ENCODE measurements around the gene CD300A.

DNA sequence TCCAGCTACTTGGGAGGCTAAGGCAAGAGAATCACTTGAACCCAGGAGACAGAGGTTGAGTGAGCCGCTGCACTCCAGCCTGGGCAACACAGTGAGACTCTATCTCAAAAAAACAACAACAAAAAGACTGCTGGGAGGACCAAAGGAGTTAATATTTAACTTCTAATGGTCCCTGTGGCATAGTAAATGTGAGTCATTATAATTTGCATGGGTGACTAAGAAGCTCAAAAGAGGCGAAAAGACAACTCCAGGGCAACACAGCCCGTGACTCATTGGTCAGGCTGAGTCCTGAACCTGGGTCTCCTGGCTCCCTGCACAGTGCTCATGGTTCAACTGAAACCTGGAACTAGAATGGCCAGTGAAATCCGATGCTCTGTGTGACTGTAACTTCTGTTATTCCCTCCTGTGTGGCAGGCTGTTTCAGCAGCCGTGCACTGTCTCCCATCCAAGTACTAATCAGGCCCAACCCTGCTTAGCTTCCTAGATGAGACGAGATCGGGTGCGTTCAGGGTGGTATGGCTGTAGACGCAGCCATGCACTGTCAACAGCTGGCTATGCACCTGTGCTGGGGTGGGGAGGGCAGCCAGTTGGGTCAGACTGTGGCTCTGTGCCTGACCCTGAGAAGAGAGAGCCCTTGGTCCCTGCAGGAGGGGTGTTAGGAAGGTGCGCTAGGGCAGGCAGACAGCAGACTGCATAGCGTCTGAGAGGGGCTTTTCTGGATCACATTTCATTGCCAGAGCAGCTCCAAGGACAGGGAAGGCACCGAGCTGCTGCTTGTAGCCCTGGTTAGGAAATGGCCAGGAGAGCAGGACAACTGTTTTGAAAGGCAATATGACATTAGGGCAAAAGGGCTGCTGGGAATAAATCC is 49.0 kb upstream of the CD300A start:
- TF ChIP-seq, protein P1, sequence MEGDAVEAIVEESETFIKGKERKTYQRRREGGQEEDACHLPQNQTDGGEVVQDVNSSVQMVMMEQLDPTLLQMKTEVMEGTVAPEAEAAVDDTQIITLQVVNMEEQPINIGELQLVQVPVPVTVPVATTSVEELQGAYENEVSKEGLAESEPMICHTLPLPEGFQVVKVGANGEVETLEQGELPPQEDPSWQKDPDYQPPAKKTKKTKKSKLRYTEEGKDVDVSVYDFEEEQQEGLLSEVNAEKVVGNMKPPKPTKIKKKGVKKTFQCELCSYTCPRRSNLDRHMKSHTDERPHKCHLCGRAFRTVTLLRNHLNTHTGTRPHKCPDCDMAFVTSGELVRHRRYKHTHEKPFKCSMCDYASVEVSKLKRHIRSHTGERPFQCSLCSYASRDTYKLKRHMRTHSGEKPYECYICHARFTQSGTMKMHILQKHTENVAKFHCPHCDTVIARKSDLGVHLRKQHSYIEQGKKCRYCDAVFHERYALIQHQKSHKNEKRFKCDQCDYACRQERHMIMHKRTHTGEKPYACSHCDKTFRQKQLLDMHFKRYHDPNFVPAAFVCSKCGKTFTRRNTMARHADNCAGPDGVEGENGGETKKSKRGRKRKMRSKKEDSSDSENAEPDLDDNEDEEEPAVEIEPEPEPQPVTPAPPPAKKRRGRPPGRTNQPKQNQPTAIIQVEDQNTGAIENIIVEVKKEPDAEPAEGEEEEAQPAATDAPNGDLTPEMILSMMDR (conservative IDR thresholded peaks at IDR 0.05; ENCODE audit: low read depth, low read length) = no peak
- TF ChIP-seq FOS (IDR thresholded peaks at IDR 0.05; ENCODE audit: low read depth, low read length) (no peak), SMC3 (IDR thresholded peaks at IDR 0.05; ENCODE audit: low read depth, low read length) (no peak), POLR2A (IDR thresholded peaks at IDR 0.05; ENCODE audit: low read depth, low read length) (no peak), MXI1 (IDR thresholded peaks at IDR 0.05; ENCODE audit: borderline replicate concordance, low read depth, low read length) (no peak), CEBPB (IDR thresholded peaks at IDR 0.05; ENCODE audit: low read depth, low read length) (no peak), RFX5 (IDR thresholded peaks at IDR 0.05; ENCODE audit: low read depth, low read length) (no peak), MAZ (IDR thresholded peaks at IDR 0.05; ENCODE audit: borderline replicate concordance, low read depth, low read length) (no peak), CHD1 (IDR thresholded peaks at IDR 0.05; ENCODE audit: low read depth, low read length) (no peak)
- TF ChIP-seq, protein P2, sequence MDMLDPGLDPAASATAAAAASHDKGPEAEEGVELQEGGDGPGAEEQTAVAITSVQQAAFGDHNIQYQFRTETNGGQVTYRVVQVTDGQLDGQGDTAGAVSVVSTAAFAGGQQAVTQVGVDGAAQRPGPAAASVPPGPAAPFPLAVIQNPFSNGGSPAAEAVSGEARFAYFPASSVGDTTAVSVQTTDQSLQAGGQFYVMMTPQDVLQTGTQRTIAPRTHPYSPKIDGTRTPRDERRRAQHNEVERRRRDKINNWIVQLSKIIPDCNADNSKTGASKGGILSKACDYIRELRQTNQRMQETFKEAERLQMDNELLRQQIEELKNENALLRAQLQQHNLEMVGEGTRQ (IDR thresholded peaks at IDR 0.05; ENCODE audit: low read depth, low read length) = no peak
- TF ChIP-seq, protein P3, sequence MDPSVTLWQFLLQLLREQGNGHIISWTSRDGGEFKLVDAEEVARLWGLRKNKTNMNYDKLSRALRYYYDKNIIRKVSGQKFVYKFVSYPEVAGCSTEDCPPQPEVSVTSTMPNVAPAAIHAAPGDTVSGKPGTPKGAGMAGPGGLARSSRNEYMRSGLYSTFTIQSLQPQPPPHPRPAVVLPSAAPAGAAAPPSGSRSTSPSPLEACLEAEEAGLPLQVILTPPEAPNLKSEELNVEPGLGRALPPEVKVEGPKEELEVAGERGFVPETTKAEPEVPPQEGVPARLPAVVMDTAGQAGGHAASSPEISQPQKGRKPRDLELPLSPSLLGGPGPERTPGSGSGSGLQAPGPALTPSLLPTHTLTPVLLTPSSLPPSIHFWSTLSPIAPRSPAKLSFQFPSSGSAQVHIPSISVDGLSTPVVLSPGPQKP (IDR thresholded peaks at IDR 0.05; ENCODE audit: borderline replicate concordance, low read depth, low read length) = no peak

Data from IMR-90 (cell line).